Esophagus squamous epithelium (tissue), 5 donors: ENCODE results near the gene SLC4A1. TPM values are rescaled to one million over a fixed set of nuclear protein-coding genes. Genes with fewer than 3 reads are reported as not detected.

Source experiments
- DNase-seq: peaks from one replicate; lab custom pipeline; 2025; lab: John Stamatoyannopoulos, UW
- H3K27ac ChIP-seq, 4 donors: fragments of 200-600 bp; sonication (generic); one replicate each; pipeline ENCODE4 v1.5.1; 2016 to 2019; ENCODE audit warnings: mild to moderate bottlenecking in 1 of 4
- H3K27me3 ChIP-seq, 4 donors: fragments of 200-600 bp; sonication (generic); 1 replicate in 3 of 4; 2 replicates in 1 of 4; pipeline versions ENCODE4 v1.5.1 to v1.6.0; 2017 to 2021; ENCODE audit warnings: antibody characterized with exemption in 1 of 4
- H3K36me3 ChIP-seq, 3 donors: fragments of 200-600 bp; sonication (generic); one replicate each; pipeline ENCODE4 v1.5.1; 2016 to 2019
- H3K4me1 ChIP-seq, 3 donors: fragments of 200-600 bp; sonication (generic); one replicate each; pipeline ENCODE4 v1.5.1; 2017 to 2019
- H3K4me3 ChIP-seq, 4 donors: fragments of 200-600 bp; sonication (generic); 1 replicate in 3 of 4; 2 replicates in 1 of 4; pipeline ENCODE4 v1.5.1; 2016 to 2019; ENCODE audit warnings: mild to moderate bottlenecking in 2 of 4, moderate library complexity in 1 of 4
- H3K9me3 ChIP-seq, 3 donors: fragments of 200-600 bp; sonication (generic); one replicate each; pipeline ENCODE4 v1.5.1; 2016 to 2019
- CTCF ChIP-seq, 6 experiments: fragments of 450-650 bp in 4 of 6; fragments of 200-600 bp in 2 of 6; sonication (generic) in 2 of 6; IDR thresholded peaks; one replicate each; pipeline ENCODE4 v1.5.1; 2016 to 2019; ENCODE audit warnings: antibody characterized with exemption in 6 of 6, mild to moderate bottlenecking in 4 of 6, moderate library complexity in 4 of 6
- POLR2A ChIP-seq, 4 donors: fragments of 450-650 bp; IDR thresholded peaks; one replicate each; pipeline ENCODE4 v1.6.1; 2017; ENCODE audit warnings: antibody characterized with exemption in 4 of 4, mild to moderate bottlenecking in 4 of 4, moderate library complexity in 3 of 4
- WGBS, 2 donors: methylation state at CpG; one replicate each; pipeline ENCODE4 v1.1.5; 2018; 5-methylcytosine and 5-hydroxymethylcytosine counted together
- intact Hi-C: fragments of 100-400 bp; cut with DNase I; formaldehyde crosslinking; loops from one replicate; pipeline ENCODE4 v1.15.0; 2022
- total RNA-seq, 4 donors: library from RNA; depleted of rRNA; stranded (reverse); fragments of >200 nt; gene quantifications; one replicate each; pipeline ENCODE4 v1.1.0, GENCODE V29; 2016
- donor health status: DM: yes; HTN: yes; CAD: no.

SLC4A1 gene
- total RNA-seq, 4 donors from 2014 or later = not detected

- intact Hi-C loops = no loop called here
- TF ChIP-seq POLR2A (IDR thresholded peaks at IDR 0.05) = no peak
- no peak for TF ChIP-seq CTCF (IDR thresholded peaks at IDR 0.05)
- peaks cover 16 to 32% (median 18%) of the 10 kb centered on the region in 3 donors for H3K4me1 ChIP-seq
- DNase-seq = no peak
- no peaks in the 10 kb centered on the region for H3K9me3 ChIP-seq
- peaks cover 1 to 9% (median 3%) of the 10 kb centered on the region in 3 donors for H3K36me3 ChIP-seq
- WGBS, 2 donors = 19 to 40% methylated on average over 6 to 9 of the region's 11 CpGs
- H3K27ac ChIP-seq = no peak overlapping the region
- peak overlapping the region in 1 of 4 donors; percentile 64 for H3K4me3 ChIP-seq
- peaks cover 0 to 67% (median 11%) of the 10 kb centered on the region in 4 donors for H3K27me3 ChIP-seq
Measured at GRCh38 chr17:44314524-44314868, 46.6 kb upstream of the SLC4A1 start.

- DNase-seq = no peak
- intact Hi-C loops = no loop called here
- H3K4me3 ChIP-seq = no peak overlapping the region
- TF ChIP-seq POLR2A (IDR thresholded peaks at IDR 0.05) (no peak), CTCF (IDR thresholded peaks at IDR 0.05) (no peak)
- no peak overlapping the region for H3K27ac ChIP-seq
- peaks cover 20 to 37% (median 23%) of the 10 kb centered on the region in 3 donors for H3K4me1 ChIP-seq
- H3K36me3 ChIP-seq = peaks cover 0 to 5% (median 0%) of the 10 kb centered on the region in 3 donors
- WGBS, 2 donors = 45% methylated on average over 4 to 7 of the region's 7 CpGs
- peaks cover 0 to 67% (median 11%) of the 10 kb centered on the region in 4 donors for H3K27me3 ChIP-seq
- H3K9me3 ChIP-seq = no peaks in the 10 kb centered on the region
Measured at GRCh38 chr17:44314031-44314430, 46.1 kb upstream of the SLC4A1 start.

GRCh38 chr17:44312396-44313104, 44.6 kb upstream of the SLC4A1 start:
- Histone ChIP-seq H3K36me3 (no peaks in the 10 kb centered on the region), H3K4me3 (no peak overlapping the region), H3K27ac (no peak overlapping the region), H3K4me1 (peaks cover 33 to 52% (median 38%) of the 10 kb centered on the region in 3 donors), H3K9me3 (no peaks in the 10 kb centered on the region), H3K27me3 (peaks cover 0 to 63% (median 11%) of the 10 kb centered on the region in 4 donors)
- DNase-seq = no peak
- WGBS, 2 donors = 73 to 86% methylated on average over 10 to 12 of the region's 17 CpGs
- intact Hi-C loops = no loop called here
- no peak for TF ChIP-seq CTCF (IDR thresholded peaks at IDR 0.05)
- no peak for TF ChIP-seq POLR2A (IDR thresholded peaks at IDR 0.05)

- peaks cover 35 to 54% (median 39%) of the 10 kb centered on the region in 3 donors for H3K4me1 ChIP-seq
- H3K36me3 ChIP-seq = no peaks in the 10 kb centered on the region
- H3K27ac ChIP-seq = no peak overlapping the region
- TF ChIP-seq POLR2A (IDR thresholded peaks at IDR 0.05) (no peak), CTCF (IDR thresholded peaks at IDR 0.05) (no peak)
- intact Hi-C loops = no loop called here
- H3K4me3 ChIP-seq = no peak overlapping the region
- WGBS, 2 donors = 86 to 90% methylated on average over 1 of the region's 5 CpGs
- peaks cover 0 to 62% (median 11%) of the 10 kb centered on the region in 4 donors for H3K27me3 ChIP-seq
- H3K9me3 ChIP-seq = no peaks in the 10 kb centered on the region
- DNase-seq = no peak
Measured at GRCh38 chr17:44311562-44312181, 43.7 kb upstream of the SLC4A1 start.
